ACC112 (cell line): Measurements from ENCODE around the gene FBLN2.

Experiments
- H2AFZ ChIP-seq: fragments of 200-600 bp; sonication (generic); one replicate; pipeline ENCODE4 v1.6.0; 2017; ENCODE audit warnings: antibody characterized with exemption, low read length; ENCODE audit not compliant: unreplicated experiment
- H3K27ac ChIP-seq: fragments of 200-600 bp; sonication (generic); 2 replicates; pipeline ENCODE4 v1.5.1; 2014; ENCODE audit warnings: low read depth, mild to moderate bottlenecking, antibody characterized with exemption, low read length, moderate library complexity
- H3K27me3 ChIP-seq: fragments of 200-600 bp; sonication (generic); 2 replicates; pipeline ENCODE4 v1.6.1; 2014; ENCODE audit warnings: mild to moderate bottlenecking, antibody characterized with exemption, low read length, moderate library complexity, mixed read lengths; ENCODE audit not compliant: insufficient read depth
- H3K36me3 ChIP-seq: fragments of 200-600 bp; sonication (generic); 2 replicates; pipeline ENCODE4 v1.6.1; 2016; ENCODE audit warnings: mild to moderate bottlenecking, antibody characterized with exemption, low read length, moderate library complexity, mixed read lengths; ENCODE audit not compliant: insufficient read depth
- H3K4me1 ChIP-seq: fragments of 200-600 bp; sonication (generic); one replicate; pipeline ENCODE4 v1.6.1; 2016; ENCODE audit warnings: low read length, mixed read lengths; ENCODE audit not compliant: insufficient read depth, unreplicated experiment, control insufficient read depth
- H3K4me3 ChIP-seq: fragments of 200-600 bp; sonication (generic); 2 replicates; pipeline ENCODE4 v1.5.1; 2014; ENCODE audit warnings: mild to moderate bottlenecking, low read depth, low read length
- H3K79me2 ChIP-seq: fragments of 200-600 bp; sonication (generic); one replicate; pipeline ENCODE4 v1.6.0; 2016; ENCODE audit warnings: low read length; ENCODE audit not compliant: control insufficient read depth, unreplicated experiment, insufficient read depth

FBLN2 gene

DNA sequence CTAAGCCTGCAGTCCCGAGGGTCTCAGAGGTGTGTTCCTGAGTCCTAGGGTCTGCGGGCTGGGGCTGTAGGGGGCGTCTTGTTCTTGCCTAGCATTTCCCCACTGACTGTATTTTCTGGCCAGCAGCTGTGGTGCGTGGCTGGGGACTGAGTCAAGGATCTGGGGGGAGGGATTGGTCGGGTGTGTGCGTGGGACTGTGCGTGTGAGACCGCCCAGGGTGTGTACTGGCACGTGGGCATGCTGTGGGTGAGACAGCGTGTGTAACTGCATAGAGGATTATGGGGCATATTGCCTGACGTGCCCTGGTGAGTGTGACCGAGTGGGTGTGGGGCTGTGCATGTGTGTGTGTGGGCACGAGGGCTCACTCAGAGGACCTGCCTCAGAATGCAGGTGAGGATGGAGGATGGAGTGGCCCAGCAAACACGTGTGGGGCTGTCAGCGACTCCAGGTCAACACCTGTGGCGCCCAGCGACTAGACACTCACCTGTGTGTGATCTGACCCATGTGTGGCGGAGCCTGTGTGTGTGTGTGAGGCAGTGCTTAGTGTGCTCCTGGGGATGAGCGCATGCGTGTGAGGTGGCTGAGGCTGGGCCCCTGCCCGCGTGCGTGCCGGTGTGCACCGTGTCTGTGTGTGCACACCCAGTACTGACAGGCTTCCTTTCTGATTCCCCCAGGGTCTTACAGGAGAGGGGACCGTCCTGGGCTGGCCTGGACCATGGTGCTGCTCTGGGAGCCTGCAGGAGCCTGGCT is 20.9 kb downstream of the FBLN2 start:
- H3K36me3 ChIP-seq, result no peaks in the 10 kb centered on the region
- no peaks in the 10 kb centered on the region for H3K4me1 ChIP-seq
- no peak overlapping the region for H2AFZ ChIP-seq
- H3K79me2 ChIP-seq, result no peaks in the 10 kb centered on the region
- no peaks in the 10 kb centered on the region for H3K27me3 ChIP-seq
- no peak overlapping the region for H3K4me3 ChIP-seq
- H3K27ac ChIP-seq, result no peak overlapping the region

DNA sequence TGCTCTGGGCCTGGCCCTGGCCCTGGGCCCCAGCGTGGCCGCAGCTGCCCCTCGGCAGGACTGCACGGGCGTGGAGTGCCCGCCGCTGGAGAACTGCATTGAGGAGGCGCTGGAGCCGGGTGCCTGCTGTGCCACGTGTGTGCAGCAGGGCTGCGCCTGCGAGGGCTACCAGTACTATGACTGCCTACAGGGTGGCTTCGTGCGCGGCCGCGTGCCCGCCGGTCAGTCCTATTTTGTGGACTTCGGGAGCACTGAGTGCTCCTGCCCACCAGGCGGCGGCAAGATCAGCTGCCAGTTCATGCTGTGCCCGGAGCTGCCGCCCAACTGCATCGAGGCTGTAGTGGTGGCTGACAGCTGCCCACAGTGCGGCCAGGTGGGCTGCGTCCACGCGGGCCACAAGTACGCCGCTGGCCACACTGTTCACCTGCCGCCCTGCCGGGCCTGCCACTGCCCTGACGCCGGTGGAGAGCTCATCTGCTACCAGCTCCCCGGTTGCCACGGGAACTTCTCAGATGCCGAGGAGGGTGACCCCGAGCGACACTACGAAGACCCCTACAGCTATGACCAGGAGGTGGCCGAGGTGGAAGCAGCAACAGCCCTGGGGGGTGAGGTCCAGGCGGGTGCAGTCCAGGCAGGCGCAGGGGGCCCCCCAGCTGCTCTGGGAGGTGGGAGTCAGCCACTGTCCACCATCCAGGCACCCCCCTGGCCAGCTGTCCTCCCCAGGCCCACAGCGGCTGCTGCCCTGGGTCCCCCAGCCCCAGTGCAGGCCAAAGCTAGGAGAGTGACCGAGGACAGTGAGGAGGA is 21.7 kb downstream of the FBLN2 start:
- Histone ChIP-seq H3K4me3 (no peak overlapping the region), H3K27ac (no peak overlapping the region), H3K4me1 (no peaks in the 10 kb centered on the region), H2AFZ (no peak overlapping the region), H3K79me2 (no peaks in the 10 kb centered on the region), H3K27me3 (no peaks in the 10 kb centered on the region), H3K36me3 (no peaks in the 10 kb centered on the region)

DNA sequence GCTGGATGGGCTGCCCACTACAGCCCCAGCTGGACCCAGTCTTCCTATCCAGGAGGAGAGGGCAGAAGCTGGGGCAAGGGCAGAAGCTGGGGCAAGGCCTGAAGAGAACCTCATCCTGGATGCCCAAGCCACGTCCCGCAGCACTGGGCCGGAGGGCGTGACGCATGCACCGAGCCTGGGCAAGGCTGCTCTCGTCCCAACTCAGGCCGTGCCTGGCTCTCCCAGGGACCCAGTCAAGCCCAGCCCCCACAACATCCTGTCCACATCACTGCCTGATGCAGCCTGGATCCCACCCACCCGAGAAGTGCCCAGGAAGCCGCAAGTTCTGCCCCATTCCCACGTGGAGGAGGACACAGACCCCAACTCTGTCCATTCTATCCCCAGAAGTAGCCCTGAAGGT is 22.3 kb downstream of the FBLN2 start:
- Histone ChIP-seq H3K79me2 (no peaks in the 10 kb centered on the region), H3K4me3 (no peak overlapping the region), H3K27ac (no peak overlapping the region), H3K4me1 (no peaks in the 10 kb centered on the region), H3K36me3 (no peaks in the 10 kb centered on the region), H2AFZ (no peak overlapping the region), H3K27me3 (no peaks in the 10 kb centered on the region)

DNA sequence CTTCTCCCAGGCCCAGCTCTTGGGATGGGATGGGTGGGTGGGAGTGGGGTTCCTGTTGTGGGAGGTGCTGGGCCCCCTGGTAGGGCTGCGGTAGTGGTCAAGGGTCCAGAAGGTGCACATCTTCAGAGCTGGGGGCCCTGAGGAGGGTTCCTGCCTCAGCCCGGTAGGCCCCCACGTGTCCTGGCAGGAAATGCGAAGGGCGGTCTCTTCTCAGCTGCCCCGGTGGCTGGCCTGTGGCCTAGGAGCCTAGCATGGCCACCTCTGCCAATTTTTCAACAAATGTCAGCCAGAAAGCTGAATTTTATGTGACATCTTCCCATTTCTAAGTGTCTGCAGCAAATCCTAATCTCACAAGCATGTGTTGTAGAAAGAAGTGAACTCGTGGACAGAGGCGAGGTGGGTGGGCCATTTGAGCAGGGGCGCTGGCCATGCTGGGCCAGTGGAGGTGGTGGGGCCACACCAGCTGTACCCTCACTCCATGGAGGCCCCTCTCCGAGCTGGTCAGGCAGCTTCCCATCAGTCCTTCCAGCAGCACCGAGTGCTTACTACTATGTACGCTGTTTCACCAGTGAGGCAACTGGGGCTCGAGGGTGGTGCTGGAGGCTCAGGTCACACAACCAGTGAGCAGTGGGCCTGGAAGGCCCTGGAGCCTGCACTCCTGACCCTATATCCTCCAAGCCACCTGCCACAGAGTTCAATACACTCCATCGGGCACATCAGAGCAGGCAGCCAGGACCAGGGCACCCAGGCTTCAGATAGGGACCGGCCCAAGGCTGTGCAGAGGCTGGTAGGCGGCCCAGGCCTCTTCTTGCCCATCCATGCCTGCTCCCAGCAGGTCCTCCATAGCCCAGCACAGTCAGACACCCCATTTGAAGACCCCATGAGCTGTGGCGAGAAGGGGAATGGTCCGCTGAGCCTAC is 23.2 kb downstream of the FBLN2 start:
- Histone ChIP-seq H3K27ac (no peak overlapping the region), H3K4me1 (no peaks in the 10 kb centered on the region), H3K79me2 (no peaks in the 10 kb centered on the region)

DNA sequence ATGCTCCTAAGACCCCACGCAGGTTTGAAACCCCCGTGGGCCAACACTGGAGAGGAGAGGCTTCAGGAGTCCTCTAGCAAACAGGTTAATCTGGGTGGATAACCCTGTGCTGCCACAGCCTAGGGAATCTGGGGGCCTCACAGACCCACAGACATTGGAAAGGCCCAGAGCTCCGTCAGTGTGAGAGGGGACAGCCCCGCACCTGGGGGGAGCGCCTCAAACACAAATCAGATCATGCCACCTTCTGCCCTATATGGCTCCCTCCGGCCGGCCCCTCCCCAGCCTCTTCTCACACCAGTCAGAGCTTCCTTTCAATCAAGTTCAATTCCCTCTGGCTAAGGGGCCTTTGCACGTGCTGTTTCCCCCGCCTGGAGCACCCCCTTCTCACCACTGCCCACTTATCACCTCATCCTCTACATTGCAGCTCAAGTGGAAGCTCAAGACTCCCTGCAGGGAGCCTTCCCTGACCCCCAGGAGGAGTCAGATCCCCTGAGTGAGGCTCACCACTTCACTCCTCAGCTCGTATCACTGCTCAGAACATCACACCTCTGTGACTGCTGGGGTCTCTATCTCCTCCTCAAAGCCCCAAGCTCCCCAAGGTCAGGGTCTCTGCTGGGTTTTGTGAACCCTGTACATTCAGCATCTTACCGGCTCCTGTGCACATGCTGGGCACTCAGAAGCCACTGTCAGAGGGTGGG is 24.1 kb downstream of the FBLN2 start:
- Histone ChIP-seq H3K27ac (no peak overlapping the region), H3K36me3 (no peaks in the 10 kb centered on the region), H2AFZ (no peak overlapping the region), H3K79me2 (no peaks in the 10 kb centered on the region), H3K27me3 (no peaks in the 10 kb centered on the region), H3K4me1 (no peaks in the 10 kb centered on the region), H3K4me3 (no peak overlapping the region)

More for the DNA sequence above, 23.2 kb downstream of the FBLN2 start:
- Histone ChIP-seq H2AFZ (no peak overlapping the region), H3K36me3 (no peaks in the 10 kb centered on the region), H3K4me3 (no peak overlapping the region), H3K27me3 (no peaks in the 10 kb centered on the region)

DNA sequence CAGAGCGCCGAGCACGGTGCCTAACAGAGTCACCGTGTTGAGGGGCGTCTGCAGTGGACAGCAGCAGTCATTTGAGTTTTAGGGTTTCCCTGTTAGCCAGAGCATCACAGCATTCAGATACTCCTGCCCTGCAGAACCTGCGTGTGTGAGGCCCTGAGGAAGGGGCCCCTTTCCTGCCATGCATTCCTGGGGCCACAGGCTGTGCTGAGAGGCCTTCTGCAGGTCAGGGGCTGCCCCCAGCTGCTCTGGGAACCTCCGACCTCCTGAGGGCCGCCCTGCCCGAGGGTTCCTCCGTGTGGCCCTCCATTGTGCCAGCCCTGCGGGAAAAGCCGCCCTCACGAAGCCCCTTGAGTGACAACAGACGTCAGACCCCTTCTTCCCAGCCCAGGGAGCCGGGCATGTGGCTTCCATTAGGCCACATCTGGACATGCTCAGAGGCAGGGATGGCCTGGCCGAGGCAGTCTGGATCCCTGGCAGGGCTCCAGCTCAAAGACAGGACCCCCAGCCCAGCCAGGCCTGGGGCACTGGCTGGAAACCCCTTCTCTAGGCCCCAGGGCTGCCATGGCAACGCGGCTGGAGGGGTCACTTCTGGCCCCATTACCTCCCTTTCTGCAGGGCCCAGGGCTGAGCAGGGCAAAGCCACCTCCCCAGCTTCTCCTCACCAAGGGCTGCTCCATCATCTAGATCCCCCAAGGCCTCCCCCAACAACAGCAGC is 25.3 kb downstream of the FBLN2 start:
- Histone ChIP-seq H3K27me3 (no peaks in the 10 kb centered on the region), H2AFZ (no peak overlapping the region), H3K79me2 (no peaks in the 10 kb centered on the region), H3K4me3 (no peak overlapping the region), H3K4me1 (peaks cover 4% of the 10 kb centered on the region), H3K36me3 (no peaks in the 10 kb centered on the region), H3K27ac (no peak overlapping the region)

DNA sequence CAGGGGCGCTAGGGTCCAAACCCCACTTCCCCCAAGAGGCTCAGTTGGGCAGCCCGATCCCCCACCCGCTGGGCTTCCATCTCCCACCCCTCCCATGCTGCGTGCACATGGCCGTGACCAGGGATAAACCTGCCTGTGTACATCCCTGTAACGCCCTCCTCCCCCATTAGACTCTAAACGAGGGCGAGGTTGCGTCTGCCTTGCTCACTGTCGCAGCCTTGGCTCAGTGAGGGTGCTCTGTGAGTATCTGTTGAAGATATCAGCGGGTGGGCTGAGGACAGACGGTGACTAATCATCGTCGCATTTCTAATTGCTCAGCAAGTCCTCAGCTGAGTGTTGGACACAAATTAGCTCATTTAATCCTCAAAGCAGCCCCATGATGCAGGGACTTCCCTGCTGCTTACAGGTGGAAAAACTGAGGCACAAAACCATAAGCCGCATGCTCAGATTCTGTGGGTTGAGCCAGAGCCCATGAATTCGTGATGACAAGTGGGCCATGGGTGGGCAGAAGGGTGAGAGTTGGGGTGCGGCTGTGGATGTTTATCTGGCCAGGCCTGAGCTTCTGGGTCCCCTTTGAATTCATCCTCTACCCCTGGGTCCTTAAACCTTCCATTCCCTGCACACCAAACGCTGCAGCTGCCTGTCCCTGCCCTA is 26.0 kb downstream of the FBLN2 start:
- Histone ChIP-seq H3K4me3 (no peak overlapping the region), H2AFZ (no peak overlapping the region), H3K36me3 (no peaks in the 10 kb centered on the region), H3K27me3 (no peaks in the 10 kb centered on the region), H3K27ac (no peak overlapping the region), H3K4me1 (peaks cover 4% of the 10 kb centered on the region), H3K79me2 (no peaks in the 10 kb centered on the region)

DNA sequence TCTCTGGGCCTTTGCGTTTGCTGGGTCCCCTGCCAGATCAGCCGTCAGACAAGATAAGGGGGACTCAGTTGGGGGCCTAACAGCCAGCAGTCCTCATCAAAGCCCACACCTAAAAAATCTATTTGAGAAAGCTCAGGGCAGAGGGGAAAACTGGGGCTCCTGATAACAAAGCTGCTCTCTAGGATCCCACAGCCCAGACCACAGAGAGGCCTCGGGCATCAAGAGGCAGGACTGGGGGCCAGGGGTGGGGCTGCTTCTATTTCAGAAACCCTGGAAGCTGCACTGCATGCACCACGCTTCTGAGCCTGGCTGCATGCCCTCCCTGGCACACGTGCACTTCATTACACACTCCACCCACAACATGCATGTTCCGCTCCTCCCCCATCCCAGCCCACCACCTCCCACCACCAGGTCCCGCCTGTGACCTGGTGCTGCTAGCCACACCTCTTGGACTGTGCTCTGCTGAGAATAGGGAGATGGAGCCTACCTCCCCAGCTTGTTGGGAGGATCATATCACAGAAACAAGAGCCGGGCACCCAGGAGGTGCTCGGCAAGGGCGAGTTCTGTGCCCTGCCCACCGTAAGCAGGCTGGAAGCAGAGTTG is 26.6 kb downstream of the FBLN2 start:
- Histone ChIP-seq H2AFZ (no peak overlapping the region), H3K27me3 (no peaks in the 10 kb centered on the region), H3K79me2 (no peaks in the 10 kb centered on the region), H3K27ac (no peak overlapping the region), H3K4me3 (no peak overlapping the region), H3K36me3 (no peaks in the 10 kb centered on the region), H3K4me1 (peaks cover 4% of the 10 kb centered on the region)
